Measurements from ENCODE around the gene QSOX2. TPM values are rescaled to one million over a fixed set of nuclear protein-coding genes. Genes with fewer than 3 reads are reported as not detected.

Gene QSOX2
- total RNA-seq, 1 experiment from 2014 or later = 34.6 TPM

- no peak for DNase-seq (ENCODE audit: low read depth, low spot score)
- no peaks in the 10 kb centered on the region for H3K9me2 ChIP-seq (ENCODE audit: insufficient read depth)
- BruUV-seq (replicated peaks) = no TSS peak
- no peak overlapping the region for H3K27ac ChIP-seq (ENCODE audit: low read depth, low read length)
- intact Hi-C loops (cut with micrococcal nuclease) = no loop called here
- H3K4me3 ChIP-seq (replicated peaks in 1 of 2; ENCODE audit: low read depth in 1 of 2, low read length in 2 of 2) = no peak overlapping the region
- H3K4me2 ChIP-seq (ENCODE audit: low read length) = no peak overlapping the region
- no peaks in the 10 kb centered on the region for H3K79me2 ChIP-seq (ENCODE audit: insufficient read depth, low read length)
- H3K36me3 ChIP-seq (ENCODE audit: control insufficient read depth in 1 of 2, insufficient read depth in 2 of 2, low read length in 2 of 2) = peaks cover 6 to 7% of the 10 kb centered on the region in 2 experiments; a peak in 3 of 4 replicates
- H3K4me1 ChIP-seq (ENCODE audit: control insufficient read depth in 1 of 2, insufficient read depth in 2 of 2, low read length in 2 of 2) = no peaks in the 10 kb centered on the region
- no peak for ATAC-seq
- H3K9me3 ChIP-seq (ENCODE audit: control insufficient read depth in 1 of 2, insufficient read depth in 1 of 2, low read depth in 1 of 2, low read length in 2 of 2) = no peaks in the 10 kb centered on the region
- RAD21 ChIA-PET (ENCODE audit: low non-redundant PET in 1 of 2, low total read pairs in 2 of 2, uncharacterized antibody in 2 of 2, unreplicated experiment in 2 of 2) = no interaction called here
- no peaks in the 10 kb centered on the region for H3K27me3 ChIP-seq (ENCODE audit: insufficient read depth, low read length)
- no peak for TF ChIP-seq TCF7L2 (IDR thresholded peaks at IDR 0.05; ENCODE audit: borderline replicate concordance, extremely low read depth, insufficient read depth, insufficient read length)
- TF ChIP-seq ZNF274 (IDR thresholded peaks at IDR 0.05; ENCODE audit: low read depth, low read length) = no peak
- TF ChIP-seq YY1 (IDR thresholded peaks at IDR 0.05; ENCODE audit: extremely low read depth, insufficient replicate concordance, low read depth, low read length) = no peak
- CTCF ChIA-PET = no interaction called here
- no peaks in the 10 kb centered on the region for H4K20me1 ChIP-seq (ENCODE audit: insufficient read depth)
- POLR2A ChIA-PET = no interaction called here
- H3K9ac ChIP-seq (ENCODE audit: low read length) = no peak overlapping the region
- H2AFZ ChIP-seq (ENCODE audit: low read depth, low read length, poor library complexity, severe bottlenecking) = no peak overlapping the region
These were observed 41.3 kb downstream of the QSOX2 start for GRCh38 chr9:136204145-136204805.

GRCh38 chr9:136203408-136204144, 42.0 kb downstream of the QSOX2 start:
- H3K9ac ChIP-seq (ENCODE audit: low read length) = no peak overlapping the region
- no peaks in the 10 kb centered on the region for H4K20me1 ChIP-seq (ENCODE audit: insufficient read depth)
- intact Hi-C loops (cut with micrococcal nuclease) = no loop called here
- H3K4me1 ChIP-seq (ENCODE audit: control insufficient read depth in 1 of 2, insufficient read depth in 2 of 2, low read length in 2 of 2) = no peaks in the 10 kb centered on the region
- no peak overlapping the region for H3K4me2 ChIP-seq (ENCODE audit: low read length)
- no peaks in the 10 kb centered on the region for H3K9me3 ChIP-seq (ENCODE audit: control insufficient read depth in 1 of 2, insufficient read depth in 1 of 2, low read depth in 1 of 2, low read length in 2 of 2)
- no peaks in the 10 kb centered on the region for H3K79me2 ChIP-seq (ENCODE audit: insufficient read depth, low read length)
- ChIA-PET RAD21 (ENCODE audit: low non-redundant PET in 1 of 2, low total read pairs in 2 of 2, uncharacterized antibody in 2 of 2, unreplicated experiment in 2 of 2) (no interaction called here), POLR2A (no interaction called here), CTCF (no interaction called here)
- BruUV-seq (replicated peaks) = no TSS peak
- no peaks in the 10 kb centered on the region for H3K27me3 ChIP-seq (ENCODE audit: insufficient read depth, low read length)
- H3K27ac ChIP-seq (ENCODE audit: low read depth, low read length) = no peak overlapping the region
- ATAC-seq = no peak
- no peaks in the 10 kb centered on the region for H3K9me2 ChIP-seq (ENCODE audit: insufficient read depth)
- DNase-seq (ENCODE audit: low read depth, low spot score) = no peak
- no peak overlapping the region for H2AFZ ChIP-seq (ENCODE audit: low read depth, low read length, poor library complexity, severe bottlenecking)
- H3K4me3 ChIP-seq (replicated peaks in 1 of 2; ENCODE audit: low read depth in 1 of 2, low read length in 2 of 2) = no peak overlapping the region
- peaks cover 4% of the 10 kb centered on the region in 2 experiments; a peak in 2 of 4 replicates for H3K36me3 ChIP-seq (ENCODE audit: control insufficient read depth in 1 of 2, insufficient read depth in 2 of 2, low read length in 2 of 2)
- TF ChIP-seq JUND (IDR thresholded peaks at IDR 0.05) (no peak), ZFX (IDR thresholded peaks at IDR 0.05) (no peak), RAD21 (IDR thresholded peaks at IDR 0.05; ENCODE audit: low read depth) (no peak), SRF (IDR thresholded peaks at IDR 0.05; ENCODE audit: low read depth) (no peak), ZNF274 (IDR thresholded peaks at IDR 0.05; ENCODE audit: low read depth, low read length) (no peak), EZH2 (IDR thresholded peaks at IDR 0.05) (no peak), FOSL1 (IDR thresholded peaks at IDR 0.05; ENCODE audit: low read depth) (no peak), SP1 (IDR thresholded peaks at IDR 0.05; ENCODE audit: low read depth) (no peak), CBX3 (IDR thresholded peaks at IDR 0.05; ENCODE audit: low read depth) (no peak), REST (IDR thresholded peaks at IDR 0.05; ENCODE audit: low read depth) (no peak)
- TF ChIP-seq, protein P1, sequence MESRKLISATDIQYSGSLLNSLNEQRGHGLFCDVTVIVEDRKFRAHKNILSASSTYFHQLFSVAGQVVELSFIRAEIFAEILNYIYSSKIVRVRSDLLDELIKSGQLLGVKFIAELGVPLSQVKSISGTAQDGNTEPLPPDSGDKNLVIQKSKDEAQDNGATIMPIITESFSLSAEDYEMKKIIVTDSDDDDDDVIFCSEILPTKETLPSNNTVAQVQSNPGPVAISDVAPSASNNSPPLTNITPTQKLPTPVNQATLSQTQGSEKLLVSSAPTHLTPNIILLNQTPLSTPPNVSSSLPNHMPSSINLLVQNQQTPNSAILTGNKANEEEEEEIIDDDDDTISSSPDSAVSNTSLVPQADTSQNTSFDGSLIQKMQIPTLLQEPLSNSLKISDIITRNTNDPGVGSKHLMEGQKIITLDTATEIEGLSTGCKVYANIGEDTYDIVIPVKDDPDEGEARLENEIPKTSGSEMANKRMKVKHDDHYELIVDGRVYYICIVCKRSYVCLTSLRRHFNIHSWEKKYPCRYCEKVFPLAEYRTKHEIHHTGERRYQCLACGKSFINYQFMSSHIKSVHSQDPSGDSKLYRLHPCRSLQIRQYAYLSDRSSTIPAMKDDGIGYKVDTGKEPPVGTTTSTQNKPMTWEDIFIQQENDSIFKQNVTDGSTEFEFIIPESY (IDR thresholded peaks at IDR 0.05; ENCODE audit: extremely low read depth, insufficient replicate concordance, low read length) = no peak
- TF ChIP-seq, protein P2, sequence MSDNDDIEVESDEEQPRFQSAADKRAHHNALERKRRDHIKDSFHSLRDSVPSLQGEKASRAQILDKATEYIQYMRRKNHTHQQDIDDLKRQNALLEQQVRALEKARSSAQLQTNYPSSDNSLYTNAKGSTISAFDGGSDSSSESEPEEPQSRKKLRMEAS (IDR thresholded peaks at IDR 0.05) = no peak
